HepG2 (cell line): ENCODE data around the gene IMP3. TPM values are rescaled to one million over a fixed set of nuclear protein-coding genes. Genes with fewer than 3 reads are reported as not detected.

ENCODE experiments used
- BCL6 ChIP-seq: IDR thresholded peaks from 2 replicates; pipeline ENCODE4 v1.6.1; 2016; ENCODE audit warnings: missing genetic modification reagents, missing compliant biosample characterization
- FOXK2 ChIP-seq: fragments of 450-650 bp; IDR thresholded peaks from 2 replicates; pipeline ENCODE4 v1.6.1; 2016
- KDM2A ChIP-seq: sonication (generic); formaldehyde crosslinking; IDR thresholded peaks from 2 replicates; pipeline ENCODE4 v1.4.0; 2020; ENCODE audit warnings: low read depth, missing genetic modification reagents, borderline replicate concordance
- NAIF1 ChIP-seq: sonication (generic); formaldehyde crosslinking; IDR thresholded peaks from 2 replicates; pipeline ENCODE4 v1.5.0; 2020; ENCODE audit warnings: mild to moderate bottlenecking, missing genetic modification reagents, borderline replicate concordance
- NR3C1 ChIP-seq: sonication (generic); formaldehyde crosslinking; IDR thresholded peaks from 2 replicates; pipeline ENCODE4 v1.4.0; 2020; ENCODE audit warnings: missing genetic modification reagents
- PAWR ChIP-seq: sonication (generic); formaldehyde crosslinking; IDR thresholded peaks from 2 replicates; pipeline ENCODE4 v1.4.0; 2020; ENCODE audit warnings: missing genetic modification reagents, mild to moderate bottlenecking, borderline replicate concordance
- REL ChIP-seq: sonication (generic); formaldehyde crosslinking; conservative IDR thresholded peaks from 2 replicates; pipeline ENCODE4 v1.8.0; 2022; ENCODE audit warnings: mild to moderate bottlenecking, missing genetic modification reagents, moderate library complexity
- SIN3A ChIP-seq: IDR thresholded peaks from 2 replicates; pipeline ENCODE4 v1.6.1; 2011; ENCODE audit warnings: low read depth, mild to moderate bottlenecking, control low read depth, low read length, borderline replicate concordance
- THRA ChIP-seq: sonication (generic); formaldehyde crosslinking; IDR thresholded peaks from 2 replicates; pipeline ENCODE4 v1.4.0; 2020; ENCODE audit warnings: missing genetic modification reagents, borderline replicate concordance
- ZNF296 ChIP-seq: sonication (generic); formaldehyde crosslinking; conservative IDR thresholded peaks from 2 replicates; pipeline ENCODE4 v1.5.0; 2020; ENCODE audit warnings: mild to moderate bottlenecking, missing genetic modification reagents
- ZNF329 ChIP-seq: sonication (generic); formaldehyde crosslinking; IDR thresholded peaks from 2 replicates; pipeline ENCODE4 v1.9.0; 2021; ENCODE audit warnings: low read depth, mild to moderate bottlenecking, missing genetic modification reagents
- ZNF576 ChIP-seq: sonication (generic); formaldehyde crosslinking; IDR thresholded peaks from 2 replicates; pipeline ENCODE4 v1.4.0; 2020; ENCODE audit warnings: mild to moderate bottlenecking, missing genetic modification reagents
- ZNF616 ChIP-seq: sonication (generic); formaldehyde crosslinking; IDR thresholded peaks from 2 replicates; pipeline ENCODE4 v1.5.0; 2020; ENCODE audit warnings: low read depth, mild to moderate bottlenecking, missing genetic modification reagents
- ZNF704 ChIP-seq: sonication (generic); formaldehyde crosslinking; IDR thresholded peaks from 2 replicates; pipeline ENCODE4 v1.8.1; 2023; ENCODE audit warnings: mild to moderate bottlenecking, inconsistent platforms, moderate library complexity, missing genetic modification reagents, borderline replicate concordance
- ZNF790 ChIP-seq: sonication (generic); formaldehyde crosslinking; IDR thresholded peaks from 2 replicates; pipeline ENCODE4 v1.8.0; 2022; ENCODE audit warnings: missing genetic modification reagents, mild to moderate bottlenecking, borderline replicate concordance
- ZNF792 ChIP-seq: IDR thresholded peaks from 2 replicates; pipeline ENCODE4 v1.6.1; 2016
- ZZZ3 ChIP-seq: sonication (generic); formaldehyde crosslinking; IDR thresholded peaks from 2 replicates; pipeline ENCODE4 v1.4.0; 2020; ENCODE audit warnings: missing genetic modification reagents, mild to moderate bottlenecking, borderline replicate concordance
- polyA plus RNA-seq, 8 experiments: library from polyadenylated mRNA; depleted of rRNA in 3 of 8; stranded (reverse) in 7 of 8; unstranded in 1 of 8; fragments of >200 nt; fragmentation: Illumina TruSeq in 4 of 8; extraction: Trizol in 4 of 8; gene quantifications; 2 replicates each; pipeline versions ENCODE4 v1.2.1 to v1.2.3, GENCODE V29; 2011 to 2016; ENCODE audit warnings: low read depth in 4 of 8, missing spikeins in 1 of 8, mixed read lengths in 1 of 8; ENCODE audit not compliant: insufficient read depth in 1 of 8
- total RNA-seq, 5 experiments: library from RNA; depleted of rRNA; stranded (reverse); fragments of >200 nt; fragmentation: Illumina TruSeq; extraction: Trizol; gene quantifications; 2 replicates each; pipeline ENCODE4 v1.2.3, GENCODE V29; 2016; ENCODE audit warnings: low read depth in 1 of 5
- TF ChIP-seq, protein P1 (sequence below): sonication (generic); formaldehyde crosslinking; IDR thresholded peaks from 2 replicates; pipeline ENCODE4 v1.8.1; 2023; ENCODE audit warnings: mild to moderate bottlenecking, missing genetic modification reagents
- TF ChIP-seq, protein P2 (sequence below): sonication (generic); formaldehyde crosslinking; IDR thresholded peaks from 2 replicates; pipeline ENCODE4 v1.5.1; 2020; ENCODE audit warnings: missing genetic modification reagents, mild to moderate bottlenecking, borderline replicate concordance
- TF ChIP-seq, protein P3 (sequence below): sonication (generic); formaldehyde crosslinking; IDR thresholded peaks from 2 replicates; pipeline ENCODE4 v1.9.0; 2021; ENCODE audit warnings: missing genetic modification reagents, borderline replicate concordance
- TF ChIP-seq, protein P4 (sequence below): IDR thresholded peaks from 2 replicates; pipeline ENCODE4 v1.6.1; 2016; ENCODE audit warnings: low read depth

Gene IMP3
- total and polyA plus RNA-seq, 2 of the 13 experiments (the other 11 are each of a cell fraction or from before 2014, with no cell fraction given) = 38.3 to 143 TPM

DNA sequence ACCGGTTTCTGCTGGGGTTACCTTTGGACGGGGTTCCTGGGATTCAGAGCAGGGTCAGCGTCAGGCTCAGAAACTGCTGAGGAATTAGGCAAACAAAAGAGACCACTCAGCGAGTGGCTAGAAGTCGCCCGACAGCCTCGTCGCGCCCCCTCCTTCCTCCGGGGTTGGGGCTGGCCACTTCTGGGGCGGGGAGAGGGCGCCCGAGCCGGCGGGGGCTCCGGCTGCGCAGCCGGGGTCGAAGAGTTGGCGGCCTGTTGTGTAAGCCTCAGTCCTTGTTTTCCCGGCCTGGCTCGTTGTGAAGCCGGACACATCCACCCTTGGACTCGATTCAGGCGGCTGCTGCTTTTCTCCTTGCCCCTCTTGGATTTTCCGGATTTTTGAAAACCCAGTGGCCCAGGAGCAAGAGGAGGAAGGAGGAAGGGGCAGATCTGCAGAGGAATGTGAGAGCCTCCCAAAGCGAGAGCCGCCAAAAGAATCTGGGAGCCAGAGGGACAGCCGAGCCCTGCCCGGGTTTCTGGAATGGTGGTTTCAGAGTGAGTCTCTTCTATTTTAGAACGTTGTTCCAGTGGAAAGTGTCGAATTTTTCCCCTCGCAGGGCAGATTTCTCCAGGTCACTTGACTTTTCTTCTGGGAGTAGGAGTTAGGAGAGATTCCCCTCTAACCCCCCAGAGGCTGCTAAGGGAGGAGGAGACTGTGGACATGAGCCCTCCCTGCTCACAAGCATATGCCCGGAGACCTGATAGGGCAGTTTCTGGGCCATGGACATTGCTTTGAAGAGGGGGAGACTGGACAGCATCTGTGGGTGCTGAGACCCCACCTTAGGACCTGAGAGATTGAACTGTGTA, 8.4 kb upstream of the IMP3 start (continued):
- TF ChIP-seq NR3C1 (CRISPR knock-in tag) (no peak), SIN3A (peak; percentile 62; the same call in 1 of the 2 replicates), ZNF704 (CRISPR knock-in tag) (no peak), THRA (CRISPR knock-in tag) (no peak), FOXK2 (no peak), BCL6 (CRISPR knock-in tag) (no peak; the same call in 1 of the 2 replicates), ZNF792 (CRISPR knock-in tag) (no peak), ZNF329 (CRISPR knock-in tag) (no peak), PAWR (no peak), KDM2A (CRISPR knock-in tag) (no peak), ZZZ3 (CRISPR knock-in tag) (no peak), REL (no peak), ZNF790 (CRISPR knock-in tag) (no peak), ZNF576 (CRISPR knock-in tag) (no peak), ZNF616 (CRISPR knock-in tag) (no peak), NAIF1 (0 out of 2 replicates have a peak, but pooled peaks have one; percentile 68), ZNF296 (CRISPR knock-in tag) (no peak)
- TF ChIP-seq, protein P1, sequence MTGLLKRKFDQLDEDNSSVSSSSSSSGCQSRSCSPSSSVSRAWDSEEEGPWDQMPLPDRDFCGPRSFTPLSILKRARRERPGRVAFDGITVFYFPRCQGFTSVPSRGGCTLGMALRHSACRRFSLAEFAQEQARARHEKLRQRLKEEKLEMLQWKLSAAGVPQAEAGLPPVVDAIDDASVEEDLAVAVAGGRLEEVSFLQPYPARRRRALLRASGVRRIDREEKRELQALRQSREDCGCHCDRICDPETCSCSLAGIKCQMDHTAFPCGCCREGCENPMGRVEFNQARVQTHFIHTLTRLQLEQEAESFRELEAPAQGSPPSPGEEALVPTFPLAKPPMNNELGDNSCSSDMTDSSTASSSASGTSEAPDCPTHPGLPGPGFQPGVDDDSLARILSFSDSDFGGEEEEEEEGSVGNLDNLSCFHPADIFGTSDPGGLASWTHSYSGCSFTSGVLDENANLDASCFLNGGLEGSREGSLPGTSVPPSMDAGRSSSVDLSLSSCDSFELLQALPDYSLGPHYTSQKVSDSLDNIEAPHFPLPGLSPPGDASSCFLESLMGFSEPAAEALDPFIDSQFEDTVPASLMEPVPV (CRISPR knock-in tag) = no peak
- TF ChIP-seq, protein P2, sequence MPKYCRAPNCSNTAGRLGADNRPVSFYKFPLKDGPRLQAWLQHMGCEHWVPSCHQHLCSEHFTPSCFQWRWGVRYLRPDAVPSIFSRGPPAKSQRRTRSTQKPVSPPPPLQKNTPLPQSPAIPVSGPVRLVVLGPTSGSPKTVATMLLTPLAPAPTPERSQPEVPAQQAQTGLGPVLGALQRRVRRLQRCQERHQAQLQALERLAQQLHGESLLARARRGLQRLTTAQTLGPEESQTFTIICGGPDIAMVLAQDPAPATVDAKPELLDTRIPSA (CRISPR knock-in tag) = no peak
- TF ChIP-seq, protein P3, sequence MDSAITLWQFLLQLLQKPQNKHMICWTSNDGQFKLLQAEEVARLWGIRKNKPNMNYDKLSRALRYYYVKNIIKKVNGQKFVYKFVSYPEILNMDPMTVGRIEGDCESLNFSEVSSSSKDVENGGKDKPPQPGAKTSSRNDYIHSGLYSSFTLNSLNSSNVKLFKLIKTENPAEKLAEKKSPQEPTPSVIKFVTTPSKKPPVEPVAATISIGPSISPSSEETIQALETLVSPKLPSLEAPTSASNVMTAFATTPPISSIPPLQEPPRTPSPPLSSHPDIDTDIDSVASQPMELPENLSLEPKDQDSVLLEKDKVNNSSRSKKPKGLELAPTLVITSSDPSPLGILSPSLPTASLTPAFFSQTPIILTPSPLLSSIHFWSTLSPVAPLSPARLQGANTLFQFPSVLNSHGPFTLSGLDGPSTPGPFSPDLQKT (CRISPR knock-in tag) = no peak
- TF ChIP-seq, protein P4, sequence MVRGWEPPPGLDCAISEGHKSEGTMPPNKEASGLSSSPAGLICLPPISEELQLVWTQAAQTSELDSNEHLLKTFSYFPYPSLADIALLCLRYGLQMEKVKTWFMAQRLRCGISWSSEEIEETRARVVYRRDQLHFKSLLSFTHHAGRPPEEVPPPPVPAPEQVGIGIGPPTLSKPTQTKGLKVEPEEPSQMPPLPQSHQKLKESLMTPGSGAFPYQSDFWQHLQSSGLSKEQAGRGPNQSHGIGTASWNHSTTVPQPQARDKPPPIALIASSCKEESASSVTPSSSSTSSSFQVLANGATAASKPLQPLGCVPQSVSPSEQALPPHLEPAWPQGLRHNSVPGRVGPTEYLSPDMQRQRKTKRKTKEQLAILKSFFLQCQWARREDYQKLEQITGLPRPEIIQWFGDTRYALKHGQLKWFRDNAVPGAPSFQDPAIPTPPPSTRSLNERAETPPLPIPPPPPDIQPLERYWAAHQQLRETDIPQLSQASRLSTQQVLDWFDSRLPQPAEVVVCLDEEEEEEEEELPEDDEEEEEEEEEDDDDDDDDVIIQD (CRISPR knock-in tag) = no peak
